ENCODE data around the gene NDC80. TPM values are rescaled to one million over a fixed set of nuclear protein-coding genes. Genes with fewer than 3 reads are reported as not detected.

NDC80 gene
- total RNA-seq, 2 donors from 2014 or later, result 1.6 TPM; not detected in 1

- Histone ChIP-seq H3K27ac (no peak overlapping the region), H3K9me3 (no peaks in the 10 kb centered on the region), H3K27me3 (replicated peaks; ENCODE audit: insufficient read depth) (no peaks in the 10 kb centered on the region), H3K4me1 (ENCODE audit: control insufficient read depth in 1 of 2, low read depth in 2 of 2) (peaks cover 9 to 16% of the 10 kb centered on the region in 2 donors), H3K4me3 (no peak overlapping the region), H3K36me3 (no peaks in the 10 kb centered on the region)
- no peak for DNase-seq (ENCODE audit: low spot score)
- no peak for TF ChIP-seq CTCF (IDR thresholded peaks at IDR 0.05)
- no peak for ATAC-seq (ENCODE audit: insufficient number of reproducible peaks, low FRiP score, low read depth)
These were observed 1.5 kb downstream of the NDC80 start for GRCh38 chr18:2572892-2573291.

GRCh38 chr18:2573408-2573807 is 2.1 kb downstream of the NDC80 start:
- Histone ChIP-seq H3K36me3 (no peaks in the 10 kb centered on the region), H3K27me3 (replicated peaks; ENCODE audit: insufficient read depth) (no peaks in the 10 kb centered on the region), H3K27ac (no peak overlapping the region), H3K4me1 (ENCODE audit: control insufficient read depth in 1 of 2, low read depth in 2 of 2) (peaks cover 9 to 16% of the 10 kb centered on the region in 2 donors), H3K4me3 (no peak overlapping the region), H3K9me3 (no peaks in the 10 kb centered on the region)
- TF ChIP-seq CTCF (IDR thresholded peaks at IDR 0.05), result no peak
- DNase-seq (ENCODE audit: low spot score) (no peak), ATAC-seq (ENCODE audit: insufficient number of reproducible peaks, low FRiP score, low read depth) (no peak)

- no peak for DNase-seq (ENCODE audit: low spot score)
- H3K9me3 ChIP-seq, result no peaks in the 10 kb centered on the region
- H3K4me1 ChIP-seq (ENCODE audit: control insufficient read depth in 1 of 2, low read depth in 2 of 2), result no peaks in the 10 kb centered on the region
- ATAC-seq (ENCODE audit: insufficient number of reproducible peaks, low FRiP score, low read depth), result no peak
- H3K27me3 ChIP-seq (replicated peaks; ENCODE audit: insufficient read depth), result no peaks in the 10 kb centered on the region
- no peak overlapping the region for H3K4me3 ChIP-seq
- no peak overlapping the region for H3K27ac ChIP-seq
- no peaks in the 10 kb centered on the region for H3K36me3 ChIP-seq
- TF ChIP-seq CTCF (IDR thresholded peaks at IDR 0.05), result no peak
These were observed 16.4 kb downstream of the NDC80 start for GRCh38 chr18:2587788-2588187.

- Histone ChIP-seq H3K36me3 (no peaks in the 10 kb centered on the region), H3K4me1 (ENCODE audit: control insufficient read depth in 1 of 2, low read depth in 2 of 2) (no peaks in the 10 kb centered on the region), H3K9me3 (no peaks in the 10 kb centered on the region), H3K27me3 (replicated peaks; ENCODE audit: insufficient read depth) (no peaks in the 10 kb centered on the region), H3K27ac (no peak overlapping the region), H3K4me3 (no peak overlapping the region)
- ATAC-seq (ENCODE audit: insufficient number of reproducible peaks, low FRiP score, low read depth) (no peak), DNase-seq (ENCODE audit: low spot score) (no peak)
- no peak for TF ChIP-seq CTCF (IDR thresholded peaks at IDR 0.05)
These were observed 17.4 kb downstream of the NDC80 start for GRCh38 chr18:2588666-2589344.

- DNase-seq (ENCODE audit: low spot score) (no peak), ATAC-seq (ENCODE audit: insufficient number of reproducible peaks, low FRiP score, low read depth) (no peak)
- H3K27ac ChIP-seq, result no peak overlapping the region
- no peaks in the 10 kb centered on the region for H3K9me3 ChIP-seq
- H3K4me1 ChIP-seq (ENCODE audit: control insufficient read depth in 1 of 2, low read depth in 2 of 2), result no peaks in the 10 kb centered on the region
- H3K27me3 ChIP-seq (replicated peaks; ENCODE audit: insufficient read depth), result no peaks in the 10 kb centered on the region
- no peaks in the 10 kb centered on the region for H3K36me3 ChIP-seq
- peak overlapping the region; percentile 34 for H3K4me3 ChIP-seq
- no peak for TF ChIP-seq CTCF (IDR thresholded peaks at IDR 0.05)
These were observed 18.1 kb downstream of the NDC80 start for GRCh38 chr18:2589345-2590068.
